ENCODE measurements around the gene AGT.

AGT gene

DNA sequence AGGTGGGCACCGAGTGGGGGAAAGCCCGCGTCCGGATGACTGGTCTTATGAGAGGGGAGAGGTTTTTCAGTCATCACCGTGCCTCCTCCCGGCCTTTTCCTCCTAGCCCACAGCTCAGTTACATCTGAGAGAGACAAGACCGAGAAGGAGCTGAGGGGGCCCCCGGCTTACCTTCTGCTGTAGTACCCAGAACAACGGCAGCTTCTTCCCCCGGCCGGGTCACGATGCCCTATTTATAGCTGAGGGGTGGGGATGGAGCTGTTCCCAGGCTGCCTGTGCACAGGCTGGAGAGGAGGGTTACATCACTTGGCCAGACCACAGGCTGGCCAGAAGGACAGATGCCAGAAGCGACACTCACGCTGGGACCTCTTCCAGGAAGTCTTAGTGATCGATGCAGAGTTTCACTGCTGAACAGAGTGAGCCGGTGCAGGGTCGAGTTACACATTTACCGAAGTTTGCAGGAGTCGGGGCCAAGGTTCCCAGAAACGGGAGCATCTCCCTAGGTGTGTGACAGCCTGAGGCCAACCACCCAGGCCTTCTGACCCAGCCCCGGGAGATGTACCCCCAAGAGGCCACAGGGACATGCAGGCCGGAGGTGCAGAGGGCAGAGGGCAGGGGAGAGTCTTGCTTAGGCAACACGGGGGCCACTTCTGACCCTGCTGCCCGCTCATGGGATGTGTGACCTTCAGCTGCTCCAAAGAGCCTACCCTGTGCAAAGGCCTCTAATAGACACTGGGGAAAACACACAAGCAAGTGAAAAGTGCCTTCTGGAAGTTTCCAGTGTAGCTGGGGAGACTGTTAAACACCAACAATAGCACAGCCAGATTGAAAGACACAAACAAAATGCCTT, at the start of gene AGT:
Gene AGT (minus strand): TSS at position 208 of the 850 bp plus-strand sequence. CDS start 3,299 bp downstream, outside the sequence.
- DNase-seq = no peak

DNA sequence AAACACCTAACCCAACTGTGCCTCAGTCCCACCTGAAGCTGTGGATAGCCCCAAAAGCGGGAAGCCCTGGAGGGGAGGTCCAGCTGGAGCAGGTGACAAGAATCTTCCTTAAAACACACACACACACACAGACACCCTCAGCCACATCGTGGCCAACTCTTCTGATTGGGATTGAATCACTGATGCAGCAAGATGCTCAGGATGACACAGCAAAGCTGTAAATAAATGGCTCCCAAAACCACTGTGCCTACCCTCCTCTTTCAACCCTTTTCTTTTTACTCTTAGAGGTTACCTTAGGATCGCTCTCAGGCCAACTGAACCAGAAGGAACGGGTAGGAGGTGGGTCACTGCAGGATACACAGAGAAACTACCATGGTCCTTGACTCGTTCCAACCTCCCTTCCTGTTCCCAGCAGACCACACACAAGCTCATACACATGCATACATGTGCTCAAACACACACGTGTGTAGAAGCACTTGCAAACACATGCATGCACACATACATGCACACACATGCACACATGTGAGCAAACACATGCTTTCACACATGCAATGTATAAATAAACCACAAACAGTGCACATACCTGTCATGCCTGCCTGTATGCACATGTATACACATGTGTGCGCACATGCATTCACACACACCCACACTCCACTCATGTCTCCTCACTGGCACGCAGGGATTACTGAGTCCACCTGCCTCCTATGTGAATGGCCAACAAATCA, 47.7 kb upstream of the AGT start:
- DNase-seq = no peak

DNA sequence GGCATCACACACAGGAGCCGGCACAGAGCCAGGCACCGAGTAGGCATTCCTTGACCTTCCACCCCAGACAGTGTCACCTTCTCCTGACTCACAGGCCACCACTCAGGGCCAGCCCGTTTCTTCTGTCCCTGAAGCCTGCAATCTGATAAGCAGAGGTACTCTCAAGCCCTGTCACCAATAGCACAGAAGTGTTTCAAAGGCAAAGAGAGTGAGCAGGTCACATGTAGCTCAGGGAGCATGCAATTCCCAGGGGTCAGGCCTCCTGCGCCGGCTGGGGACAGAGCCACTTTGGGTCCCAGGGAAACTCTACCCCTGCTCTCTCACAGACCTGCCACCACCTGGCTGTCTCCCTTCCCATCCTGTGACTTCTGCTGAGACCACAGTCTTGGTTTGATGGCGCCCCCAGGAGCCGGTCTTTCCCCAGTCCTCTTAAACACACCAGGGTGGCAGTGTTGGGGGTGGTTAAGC, 46.5 kb upstream of the AGT start:
- no peak for DNase-seq

DNA sequence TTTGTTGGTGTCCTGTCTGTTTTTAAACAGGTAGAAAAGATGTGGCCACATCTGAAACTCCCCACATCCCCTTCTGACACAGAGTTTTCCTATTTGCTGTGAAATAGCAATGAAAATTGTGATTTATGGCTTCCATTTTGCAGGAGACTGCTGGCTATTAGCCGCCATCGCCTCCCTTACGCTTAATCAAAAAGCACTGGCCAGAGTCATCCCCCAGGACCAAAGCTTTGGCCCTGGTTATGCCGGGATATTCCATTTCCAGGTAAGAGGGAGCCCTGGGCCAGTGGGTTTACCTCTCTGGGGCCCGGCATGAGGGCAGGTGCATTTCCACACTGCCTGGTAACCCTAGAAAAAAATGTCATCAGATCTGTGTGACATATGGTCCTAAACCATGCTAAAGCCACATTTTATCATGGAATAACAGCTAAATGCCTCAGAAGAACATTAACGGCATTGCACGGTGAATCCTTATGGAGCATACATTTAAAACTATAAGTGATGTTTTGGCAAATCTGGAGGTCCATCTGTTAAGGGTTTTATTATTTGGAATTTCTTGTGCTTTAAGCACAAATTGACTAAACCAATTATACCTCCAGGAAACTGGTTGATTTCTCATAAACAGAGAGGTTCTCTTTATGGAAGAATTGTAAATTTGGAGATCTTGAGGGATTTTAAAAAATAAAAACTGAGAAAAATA, 45.6 kb upstream of the AGT start:
- DNase-seq = no peak

GRCh38 chr1:230758709-230759368, 44.9 kb upstream of the AGT start:
- no peak for DNase-seq

GRCh38 chr1:230757856-230758708, 44.2 kb upstream of the AGT start:
- DNase-seq = no peak

DNA sequence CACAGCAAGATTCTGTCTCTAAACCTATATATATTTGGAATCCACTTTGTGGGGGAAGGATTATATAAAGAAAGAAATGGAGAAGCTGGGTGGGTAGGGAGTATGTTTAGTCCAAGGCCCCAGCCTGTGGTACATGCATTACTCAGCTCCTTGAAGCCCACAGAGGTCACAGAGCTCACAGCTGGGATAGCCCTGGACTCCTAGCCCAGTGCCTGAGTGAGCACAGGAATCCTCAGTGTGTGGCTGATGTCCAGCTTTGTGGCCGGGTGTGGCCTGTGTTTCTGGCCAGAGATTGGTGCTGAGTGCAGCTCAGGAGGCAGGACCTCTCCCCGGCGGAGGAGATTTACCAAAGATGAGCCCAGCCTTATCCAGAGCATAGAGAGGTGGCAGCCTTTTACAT, 40.9 kb upstream of the AGT start:
- DNase-seq = no peak

DNA sequence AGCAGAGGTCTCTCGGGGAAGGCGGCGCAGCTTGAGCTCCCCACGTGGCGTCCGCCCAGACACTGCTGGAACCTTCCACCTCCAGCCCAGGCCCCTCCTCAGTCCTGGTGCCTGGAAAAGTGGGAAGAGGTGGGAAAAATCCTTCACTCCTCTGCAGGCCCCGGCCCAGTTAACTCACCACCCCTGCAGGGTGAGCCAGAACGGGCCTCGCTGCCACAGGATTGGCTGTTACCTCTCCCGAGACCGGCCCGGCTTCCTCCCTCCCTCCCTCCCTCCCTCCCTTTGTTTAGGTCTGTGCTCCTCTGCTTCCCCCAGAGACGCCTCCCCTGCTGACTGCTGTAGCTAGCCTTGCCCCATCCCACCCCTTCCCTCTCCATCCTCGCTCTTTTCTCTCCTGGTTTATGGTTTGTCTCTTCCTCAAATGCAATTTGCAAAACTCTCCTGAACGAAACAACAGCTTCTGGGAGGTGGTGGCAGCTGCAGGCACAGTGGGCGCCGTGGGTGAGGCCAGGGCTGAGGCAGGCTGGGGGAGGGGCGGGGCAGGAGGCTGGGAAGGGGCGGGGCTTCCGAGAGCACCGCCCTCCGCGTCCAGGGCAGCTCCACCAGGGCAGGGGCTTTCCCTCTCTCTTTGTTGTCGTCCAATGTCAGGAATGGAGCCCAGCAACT, 39.8 kb upstream of the AGT start:
- no peak for DNase-seq

- DNase-seq = no peak
These were observed 39.3 kb upstream of the AGT start for GRCh38 chr1:230753191-230753585.

DNA sequence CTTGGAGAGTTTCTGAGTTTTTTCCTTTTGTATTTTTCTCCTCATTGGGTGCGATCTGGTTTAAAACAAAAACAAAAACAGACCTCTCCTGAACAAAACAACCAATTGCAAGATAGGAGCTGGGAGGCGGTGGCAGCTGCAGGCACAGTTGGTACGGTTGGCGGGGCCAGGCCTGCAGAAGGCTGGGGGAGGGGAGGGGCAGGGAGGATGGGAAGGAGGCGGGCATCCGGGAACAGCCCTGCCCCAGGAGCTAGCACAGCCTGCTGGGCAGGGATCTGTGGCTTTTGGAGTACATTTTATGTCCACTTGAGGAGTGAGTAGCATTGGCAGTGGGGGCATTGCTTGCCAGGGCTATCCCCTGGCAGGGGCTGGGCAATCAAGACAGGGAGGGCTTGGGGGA, 38.5 kb upstream of the AGT start:
- no peak for DNase-seq

GRCh38 chr1:230750986-230751625, 37.2 kb upstream of the AGT start:
- DNase-seq = no peak

- DNase-seq = no peak
These were observed 36.7 kb upstream of the AGT start for GRCh38 chr1:230750576-230750975.

GRCh38 chr1:230749635-230750034, 35.7 kb upstream of the AGT start:
- DNase-seq = no peak

- DNase-seq = no peak
These were observed 35.2 kb upstream of the AGT start for GRCh38 chr1:230749150-230749549.

- DNase-seq = no peak
These were observed 34.2 kb upstream of the AGT start for GRCh38 chr1:230747890-230748800.

DNA sequence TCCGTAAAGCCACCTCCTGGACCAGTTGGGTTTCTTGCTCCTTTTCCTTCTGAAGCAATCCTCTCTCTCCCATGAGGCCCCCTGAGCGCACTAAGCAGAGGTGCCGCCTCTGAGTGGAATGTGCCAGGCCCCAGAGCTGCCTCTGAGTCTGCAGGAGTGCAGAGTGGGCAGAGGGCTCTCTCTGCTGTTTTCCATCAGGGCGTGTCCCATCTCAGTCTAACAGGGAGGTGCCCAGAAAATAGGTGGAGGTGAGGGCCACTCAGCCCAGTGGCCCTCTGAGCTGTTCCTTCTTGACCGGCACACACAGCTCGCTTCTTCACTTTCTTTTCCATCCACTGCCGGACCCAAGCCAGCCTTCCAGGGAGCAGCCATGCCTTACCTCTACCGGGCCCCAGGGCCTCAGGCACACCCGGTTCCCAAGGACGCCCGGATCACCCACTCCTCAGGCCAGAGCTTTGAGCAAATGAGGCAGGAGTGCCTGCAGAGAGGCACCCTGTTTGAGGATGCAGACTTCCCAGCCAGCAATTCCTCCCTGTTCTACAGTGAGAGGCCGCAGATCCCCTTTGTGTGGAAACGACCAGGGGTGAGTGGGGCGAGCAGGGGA, 33.3 kb upstream of the AGT start, which contains the start of gene CAPN9:
Gene CAPN9 (plus strand): TSS at position 262 of the 604 bp plus-strand sequence. CDS start 109 bp downstream, at position 371.
- DNase-seq = no peak

DNA sequence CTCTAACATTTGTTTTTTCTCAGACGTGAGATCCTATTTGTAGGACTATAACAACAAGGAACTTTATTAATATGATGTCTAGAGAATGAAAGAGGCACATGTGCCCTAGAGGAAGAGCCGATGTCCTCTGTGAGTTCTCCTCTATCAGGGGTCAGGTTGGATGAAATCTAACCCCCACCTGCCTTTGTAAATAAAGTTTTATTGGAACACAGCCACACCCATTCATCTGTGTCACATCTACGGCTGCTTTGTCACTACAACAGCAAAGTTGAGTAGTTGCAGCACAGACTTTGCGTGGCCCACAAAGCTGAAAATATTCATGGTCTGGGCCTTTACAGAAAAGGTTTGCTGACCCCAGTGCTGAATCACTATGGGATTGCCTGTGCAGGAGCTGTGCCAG, 32.7 kb upstream of the AGT start:
- DNase-seq = no peak

DNA sequence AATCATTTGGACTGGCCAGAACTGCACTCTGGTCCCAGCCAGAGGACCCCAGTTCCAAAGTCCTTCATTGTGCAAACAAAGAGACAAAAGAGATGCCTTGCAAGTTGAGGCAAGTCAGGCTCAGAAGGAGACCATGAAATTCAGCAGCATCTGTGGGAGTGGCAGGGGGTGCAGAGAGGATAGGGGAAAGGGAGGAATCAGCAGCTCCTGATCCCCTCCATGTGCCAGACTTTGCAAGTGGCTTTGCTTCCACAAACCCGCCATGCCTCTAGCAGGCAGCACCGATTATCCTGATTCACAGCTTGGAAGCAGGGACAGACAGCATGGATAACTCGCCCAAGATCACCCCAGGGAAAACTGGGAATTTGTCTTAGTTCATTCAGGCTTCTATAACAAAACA, 31.1 kb upstream of the AGT start:
- no peak for DNase-seq

DNA sequence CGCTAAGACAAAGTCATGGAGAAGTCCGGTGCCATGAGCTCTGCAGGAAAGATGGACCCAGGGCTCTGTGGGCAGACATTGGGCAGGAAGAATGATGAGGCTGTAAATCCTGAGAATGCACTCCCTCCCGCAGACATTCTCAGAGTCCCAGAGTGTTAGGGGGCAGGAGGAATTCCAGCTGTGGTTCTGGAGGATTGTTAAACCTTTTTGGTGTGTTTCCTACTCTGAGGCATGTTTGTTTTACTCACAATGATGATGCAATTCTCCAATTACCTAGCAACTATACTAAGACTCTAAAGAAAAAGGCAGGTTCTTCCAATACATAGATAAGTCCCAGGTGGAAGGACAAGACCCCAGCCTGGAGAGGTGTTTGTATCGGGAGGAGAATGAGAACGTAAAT, 30.5 kb upstream of the AGT start:
- no peak for DNase-seq
